SK-N-SH (cell line): ENCODE measurements around the gene VSIG8.

ENCODE experiments used
- MXI1 ChIP-seq: IDR thresholded peaks from 2 replicates; pipeline ENCODE4 v1.6.1; 2012; ENCODE audit warnings: mild to moderate bottlenecking, low read depth, low read length, improper control_type of control experiment
- TF ChIP-seq, protein P1 (sequence below): fragments of 200-600 bp; sonication (generic); IDR thresholded peaks from 2 replicates; pipeline ENCODE4 v1.6.1; 2017; ENCODE audit warnings: antibody characterized with exemption, mild to moderate bottlenecking, moderate library complexity

DNA sequence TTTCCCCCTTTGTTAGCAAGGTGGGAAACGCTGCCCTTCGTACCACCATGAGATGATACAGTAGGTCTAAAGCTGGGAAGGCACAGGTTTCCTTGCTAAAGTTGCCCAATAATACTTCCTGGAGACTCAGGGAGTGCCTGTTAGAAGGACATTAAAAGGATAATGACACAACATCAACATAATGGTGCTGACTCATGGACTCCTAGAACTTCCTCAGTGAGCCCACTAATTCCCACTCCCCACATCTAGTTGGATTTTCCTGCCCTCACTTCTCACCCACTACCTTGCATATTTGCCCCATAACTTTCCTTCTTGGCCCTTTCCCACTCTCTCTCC is 20.0 kb upstream of the VSIG8 start:
- no peak for TF ChIP-seq MXI1
- TF ChIP-seq, protein P1, sequence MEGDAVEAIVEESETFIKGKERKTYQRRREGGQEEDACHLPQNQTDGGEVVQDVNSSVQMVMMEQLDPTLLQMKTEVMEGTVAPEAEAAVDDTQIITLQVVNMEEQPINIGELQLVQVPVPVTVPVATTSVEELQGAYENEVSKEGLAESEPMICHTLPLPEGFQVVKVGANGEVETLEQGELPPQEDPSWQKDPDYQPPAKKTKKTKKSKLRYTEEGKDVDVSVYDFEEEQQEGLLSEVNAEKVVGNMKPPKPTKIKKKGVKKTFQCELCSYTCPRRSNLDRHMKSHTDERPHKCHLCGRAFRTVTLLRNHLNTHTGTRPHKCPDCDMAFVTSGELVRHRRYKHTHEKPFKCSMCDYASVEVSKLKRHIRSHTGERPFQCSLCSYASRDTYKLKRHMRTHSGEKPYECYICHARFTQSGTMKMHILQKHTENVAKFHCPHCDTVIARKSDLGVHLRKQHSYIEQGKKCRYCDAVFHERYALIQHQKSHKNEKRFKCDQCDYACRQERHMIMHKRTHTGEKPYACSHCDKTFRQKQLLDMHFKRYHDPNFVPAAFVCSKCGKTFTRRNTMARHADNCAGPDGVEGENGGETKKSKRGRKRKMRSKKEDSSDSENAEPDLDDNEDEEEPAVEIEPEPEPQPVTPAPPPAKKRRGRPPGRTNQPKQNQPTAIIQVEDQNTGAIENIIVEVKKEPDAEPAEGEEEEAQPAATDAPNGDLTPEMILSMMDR = no peak
